ENCODE results near the gene OR2H2.

The OR2H2 gene

GRCh38 chr6:29608131-29608530 is 23.2 kb downstream of the OR2H2 start:
- H3K27me3 ChIP-seq (replicated peaks; ENCODE audit: insufficient read depth, low read length) = no peaks in the 10 kb centered on the region
- H3K4me2 ChIP-seq (ENCODE audit: low read depth, low read length) = no peak overlapping the region
- H3K9me3 ChIP-seq (replicated peaks; ENCODE audit: insufficient read depth, low read length) = no peaks in the 10 kb centered on the region
- no peaks in the 10 kb centered on the region for H3K79me2 ChIP-seq (ENCODE audit: low read length)
- no peak overlapping the region for H3K27ac ChIP-seq (ENCODE audit: low read length)
- no peak for DNase-seq
- H2AFZ ChIP-seq (ENCODE audit: low read length) = no peak overlapping the region
- H3K9ac ChIP-seq (ENCODE audit: low read length) = no peak overlapping the region
- H3K4me3 ChIP-seq (ENCODE audit: low read length) = no peak overlapping the region
- TF ChIP-seq CTCF (IDR thresholded peaks at IDR 0.05; ENCODE audit: low read length) (no peak), EZH2 (optimal IDR thresholded peaks at IDR 0.05; ENCODE audit: low read depth, low read length) (no peak), EZH2phosphoT487 (IDR thresholded peaks at IDR 0.05; ENCODE audit: low read length) (no peak)
- H3F3A ChIP-seq (ENCODE audit: insufficient read depth, low read length) = no peaks in the 10 kb centered on the region
- H3K4me1 ChIP-seq (ENCODE audit: low read length) = no peaks in the 10 kb centered on the region
- no peaks in the 10 kb centered on the region for H3K9me2 ChIP-seq (replicated peaks; ENCODE audit: insufficient read depth, low read length)
- H3K36me3 ChIP-seq (replicated peaks; ENCODE audit: insufficient read depth, low read length) = no peaks in the 10 kb centered on the region
- no peaks in the 10 kb centered on the region for H4K20me1 ChIP-seq (ENCODE audit: insufficient read depth, low read length)

DNA sequence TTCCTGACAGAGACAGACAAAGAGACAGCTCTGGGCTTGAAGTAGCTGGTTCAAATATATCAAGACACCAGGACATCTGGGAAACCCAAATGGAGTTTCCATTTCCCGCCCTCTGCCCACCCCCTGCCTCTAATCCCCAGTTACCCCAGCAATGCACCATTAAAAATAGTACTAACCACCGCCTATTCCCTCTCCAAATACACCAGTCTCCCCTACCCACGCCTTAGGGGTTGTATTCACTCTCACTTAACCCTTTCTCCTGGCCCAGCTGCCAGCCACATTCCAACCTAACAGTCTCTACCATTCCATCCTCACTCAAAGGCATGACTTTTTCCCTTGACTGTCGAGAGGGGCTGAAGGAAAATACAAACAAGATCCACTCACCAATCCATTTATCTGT is 25.6 kb downstream of the OR2H2 start:
- no peak overlapping the region for H3K4me3 ChIP-seq (ENCODE audit: low read length)
- TF ChIP-seq EZH2 (optimal IDR thresholded peaks at IDR 0.05; ENCODE audit: low read depth, low read length) (no peak), EZH2phosphoT487 (IDR thresholded peaks at IDR 0.05; ENCODE audit: low read length) (no peak), CTCF (IDR thresholded peaks at IDR 0.05; ENCODE audit: low read length) (no peak)
- H3K9me3 ChIP-seq (replicated peaks; ENCODE audit: insufficient read depth, low read length) = no peaks in the 10 kb centered on the region
- no peaks in the 10 kb centered on the region for H4K20me1 ChIP-seq (ENCODE audit: insufficient read depth, low read length)
- no peak overlapping the region for H3K4me2 ChIP-seq (ENCODE audit: low read depth, low read length)
- H3K36me3 ChIP-seq (replicated peaks; ENCODE audit: insufficient read depth, low read length) = no peaks in the 10 kb centered on the region
- no peaks in the 10 kb centered on the region for H3K27me3 ChIP-seq (replicated peaks; ENCODE audit: insufficient read depth, low read length)
- H3K4me1 ChIP-seq (ENCODE audit: low read length) = no peaks in the 10 kb centered on the region
- no peak overlapping the region for H2AFZ ChIP-seq (ENCODE audit: low read length)
- H3K9ac ChIP-seq (ENCODE audit: low read length) = no peak overlapping the region
- H3F3A ChIP-seq (ENCODE audit: insufficient read depth, low read length) = no peaks in the 10 kb centered on the region
- no peak overlapping the region for H3K27ac ChIP-seq (ENCODE audit: low read length)
- H3K79me2 ChIP-seq (ENCODE audit: low read length) = no peaks in the 10 kb centered on the region
- no peak for DNase-seq
- no peaks in the 10 kb centered on the region for H3K9me2 ChIP-seq (replicated peaks; ENCODE audit: insufficient read depth, low read length)

GRCh38 chr6:29611426-29611825 is 26.5 kb downstream of the OR2H2 start:
- Histone ChIP-seq H3K9me2 (replicated peaks; ENCODE audit: insufficient read depth, low read length) (no peaks in the 10 kb centered on the region), H3K27me3 (replicated peaks; ENCODE audit: insufficient read depth, low read length) (no peaks in the 10 kb centered on the region), H3K9me3 (replicated peaks; ENCODE audit: insufficient read depth, low read length) (no peaks in the 10 kb centered on the region), H3K4me1 (ENCODE audit: low read length) (no peaks in the 10 kb centered on the region), H3K4me3 (ENCODE audit: low read length) (no peak overlapping the region), H4K20me1 (ENCODE audit: insufficient read depth, low read length) (no peaks in the 10 kb centered on the region), H3K27ac (ENCODE audit: low read length) (no peak overlapping the region), H2AFZ (ENCODE audit: low read length) (no peak overlapping the region), H3K4me2 (ENCODE audit: low read depth, low read length) (no peak overlapping the region), H3K9ac (ENCODE audit: low read length) (no peak overlapping the region), H3K79me2 (ENCODE audit: low read length) (no peaks in the 10 kb centered on the region), H3F3A (ENCODE audit: insufficient read depth, low read length) (no peaks in the 10 kb centered on the region), H3K36me3 (replicated peaks; ENCODE audit: insufficient read depth, low read length) (no peaks in the 10 kb centered on the region)
- TF ChIP-seq EZH2 (optimal IDR thresholded peaks at IDR 0.05; ENCODE audit: low read depth, low read length) (no peak), CTCF (IDR thresholded peaks at IDR 0.05; ENCODE audit: low read length) (no peak), EZH2phosphoT487 (IDR thresholded peaks at IDR 0.05; ENCODE audit: low read length) (no peak)
- no peak for DNase-seq

Data from MM.1S (cell line).